H1 (cell line): Measurements from ENCODE around the gene SYTL1. TPM values are rescaled to one million over a fixed set of nuclear protein-coding genes. Genes with fewer than 3 reads are reported as not detected.

Source experiments
- NANOG ChIP-seq: IDR thresholded peaks from 2 replicates; pipeline ENCODE4 v1.6.1; 2011; ENCODE audit warnings: low read length, low read depth, mild to moderate bottlenecking, inconsistent platforms; ENCODE audit not compliant: insufficient read depth, poor library complexity, severe bottlenecking
- PHF8 ChIP-seq: fragments of 200-600 bp; sonication (generic); conservative IDR thresholded peaks from 2 replicates; pipeline ENCODE4 v1.7.1; 2012; ENCODE audit warnings: low read depth, mild to moderate bottlenecking, inconsistent platforms, low read length, moderate library complexity
- POU5F1 ChIP-seq: IDR thresholded peaks from 2 replicates; pipeline ENCODE4 v1.6.1; 2011; ENCODE audit warnings: low read depth, mild to moderate bottlenecking, low read length, moderate library complexity
- SIN3A ChIP-seq, 2 experiments: IDR thresholded peaks in 1 of 2; conservative IDR thresholded peaks in 1 of 2; 2 replicates each; pipeline ENCODE4 v1.6.1; 2011 to 2012; ENCODE audit warnings: low read length in 2 of 2, improper control_type of control experiment in 1 of 2, low read depth in 1 of 2, mild to moderate bottlenecking in 1 of 2
- polyA plus RNA-seq, 7 experiments: library from polyadenylated mRNA; depleted of rRNA in 3 of 7; stranded (reverse) in 5 of 7; unstranded in 2 of 7; fragments of >200 nt in 5 of 7; fragments of 200-250 nt in 2 of 7; gene quantifications; 1 replicate in 5 of 7; 2 replicates in 1 of 7; 4 replicates in 1 of 7; pipeline versions ENCODE4 v1.2.1 to v1.2.3, GENCODE V29; 2011 to 2013; ENCODE audit warnings: missing spikeins in 2 of 7, mixed read lengths in 2 of 7
- total RNA-seq: library from RNA; stranded (reverse); fragmentation: NEBNext Ultra II Directional; extraction: Animal tissue kit (Norgen Biotek cat#: 25700); gene quantifications from 2 replicates; pipeline ENCODE4 v1.2.1, GENCODE V29; 2021
- TF ChIP-seq, protein P1 (sequence below), 3 experiments: IDR thresholded peaks; 1 replicate in 2 of 3; 2 replicates in 1 of 3; pipeline versions ENCODE4 v1.5.1 to v1.6.1; 2011; ENCODE audit warnings: low read length in 3 of 3, mild to moderate bottlenecking in 3 of 3, inconsistent platforms in 2 of 3, low read depth in 1 of 3, moderate library complexity in 1 of 3; ENCODE audit not compliant: insufficient read depth in 1 of 3; ENCODE audit errors: control extremely low read depth in 1 of 3
- TF ChIP-seq, protein P2 (sequence below): IDR thresholded peaks from 2 replicates; pipeline ENCODE4 v1.6.1; 2012; ENCODE audit warnings: low read length, inconsistent platforms

Gene SYTL1
- total and polyA plus RNA-seq, 2 of the 8 experiments (the other 6 are each of a cell fraction or from before 2014, with no cell fraction given): 6.4 to 19.5 TPM

GRCh38 chr1:27397749-27398148, 55.9 kb downstream of the SYTL1 start (continued):
- no peak for TF ChIP-seq NANOG
- TF ChIP-seq, protein P1, sequence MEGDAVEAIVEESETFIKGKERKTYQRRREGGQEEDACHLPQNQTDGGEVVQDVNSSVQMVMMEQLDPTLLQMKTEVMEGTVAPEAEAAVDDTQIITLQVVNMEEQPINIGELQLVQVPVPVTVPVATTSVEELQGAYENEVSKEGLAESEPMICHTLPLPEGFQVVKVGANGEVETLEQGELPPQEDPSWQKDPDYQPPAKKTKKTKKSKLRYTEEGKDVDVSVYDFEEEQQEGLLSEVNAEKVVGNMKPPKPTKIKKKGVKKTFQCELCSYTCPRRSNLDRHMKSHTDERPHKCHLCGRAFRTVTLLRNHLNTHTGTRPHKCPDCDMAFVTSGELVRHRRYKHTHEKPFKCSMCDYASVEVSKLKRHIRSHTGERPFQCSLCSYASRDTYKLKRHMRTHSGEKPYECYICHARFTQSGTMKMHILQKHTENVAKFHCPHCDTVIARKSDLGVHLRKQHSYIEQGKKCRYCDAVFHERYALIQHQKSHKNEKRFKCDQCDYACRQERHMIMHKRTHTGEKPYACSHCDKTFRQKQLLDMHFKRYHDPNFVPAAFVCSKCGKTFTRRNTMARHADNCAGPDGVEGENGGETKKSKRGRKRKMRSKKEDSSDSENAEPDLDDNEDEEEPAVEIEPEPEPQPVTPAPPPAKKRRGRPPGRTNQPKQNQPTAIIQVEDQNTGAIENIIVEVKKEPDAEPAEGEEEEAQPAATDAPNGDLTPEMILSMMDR (IDR thresholded peaks at IDR 0.05; ENCODE audit: control extremely low read depth in 1 of 3, insufficient read depth in 1 of 3, low read depth in 1 of 3, low read length in 3 of 3): no peak
- TF ChIP-seq POU5F1: no peak
- no peak for TF ChIP-seq PHF8
- no peak for TF ChIP-seq SIN3A (conservative IDR thresholded peaks at IDR 0.05 in 1 of 2, IDR thresholded peaks at IDR 0.05 in 1 of 2; ENCODE audit: low read depth in 1 of 2, low read length in 2 of 2)
- TF ChIP-seq, protein P2, sequence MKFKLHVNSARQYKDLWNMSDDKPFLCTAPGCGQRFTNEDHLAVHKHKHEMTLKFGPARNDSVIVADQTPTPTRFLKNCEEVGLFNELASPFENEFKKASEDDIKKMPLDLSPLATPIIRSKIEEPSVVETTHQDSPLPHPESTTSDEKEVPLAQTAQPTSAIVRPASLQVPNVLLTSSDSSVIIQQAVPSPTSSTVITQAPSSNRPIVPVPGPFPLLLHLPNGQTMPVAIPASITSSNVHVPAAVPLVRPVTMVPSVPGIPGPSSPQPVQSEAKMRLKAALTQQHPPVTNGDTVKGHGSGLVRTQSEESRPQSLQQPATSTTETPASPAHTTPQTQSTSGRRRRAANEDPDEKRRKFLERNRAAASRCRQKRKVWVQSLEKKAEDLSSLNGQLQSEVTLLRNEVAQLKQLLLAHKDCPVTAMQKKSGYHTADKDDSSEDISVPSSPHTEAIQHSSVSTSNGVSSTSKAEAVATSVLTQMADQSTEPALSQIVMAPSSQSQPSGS: no peak
